ENCODE data around the gene PCDHB4.
"Not testable (repeated sequence)": the region's sequence is repeated elsewhere in the genome, so short reads cannot be mapped to it uniquely, and the experiment has no call there.

Gene PCDHB4

GRCh38 chr5:141121563-141121962 is at the start of gene PCDHB4:
Gene PCDHB4 (plus strand): TSS chr5:141121818. CDS start chr5:141121999, 181 bp downstream.
- DNase-seq = no peak

- DNase-seq = no peak
Observed at GRCh38 chr5:141077826-141078225, 43.8 kb upstream of the PCDHB4 start.

- DNase-seq = no peak
Observed at GRCh38 chr5:141082228-141082627, 39.4 kb upstream of the PCDHB4 start.

- DNase-seq = peak; percentile 29
Observed at GRCh38 chr5:141084487-141084989, 37.1 kb upstream of the PCDHB4 start.

DNA sequence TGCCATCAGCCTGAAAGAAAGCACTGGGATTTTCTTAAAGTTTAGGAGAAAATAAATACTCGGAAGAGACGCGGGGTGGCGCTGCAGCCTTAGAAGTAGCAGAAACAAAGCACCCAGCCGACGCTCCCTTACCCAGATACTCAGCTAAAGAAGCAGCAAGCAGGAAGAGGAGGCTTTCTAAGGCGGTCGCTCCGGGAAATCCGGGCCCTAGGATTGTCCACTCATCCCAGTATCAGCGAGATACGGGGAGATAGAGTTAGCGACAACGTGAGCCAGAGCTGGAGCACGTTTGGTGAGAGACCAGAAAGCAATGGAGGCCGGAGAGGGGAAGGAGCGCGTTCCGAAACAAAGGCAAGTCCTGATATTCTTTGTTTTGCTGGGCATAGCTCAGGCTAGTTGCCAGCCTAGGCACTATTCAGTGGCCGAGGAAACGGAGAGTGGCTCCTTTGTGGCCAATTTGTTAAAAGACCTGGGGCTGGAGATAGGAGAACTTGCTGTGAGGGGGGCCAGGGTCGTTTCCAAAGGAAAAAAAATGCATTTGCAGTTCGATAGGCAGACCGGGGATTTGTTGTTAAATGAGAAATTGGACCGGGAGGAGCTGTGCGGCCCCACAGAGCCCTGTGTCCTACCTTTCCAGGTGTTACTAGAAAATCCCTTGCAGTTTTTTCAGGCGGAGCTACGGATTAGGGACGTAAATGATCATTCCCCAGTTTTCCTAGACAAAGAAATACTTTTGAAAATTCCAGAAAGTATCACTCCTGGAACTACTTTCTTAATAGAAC is 26.9 kb upstream of the PCDHB4 start, which contains the start of gene PCDHB2:
TSS of gene PCDHB2 (plus strand) at position 135 of the 782 bp plus-strand sequence. CDS start at position 311, 176 bp downstream.
- DNase-seq = peak; percentile 22

GRCh38 chr5:141095263-141095641 is 26.4 kb upstream of the PCDHB4 start:
- no peak for DNase-seq

DNA sequence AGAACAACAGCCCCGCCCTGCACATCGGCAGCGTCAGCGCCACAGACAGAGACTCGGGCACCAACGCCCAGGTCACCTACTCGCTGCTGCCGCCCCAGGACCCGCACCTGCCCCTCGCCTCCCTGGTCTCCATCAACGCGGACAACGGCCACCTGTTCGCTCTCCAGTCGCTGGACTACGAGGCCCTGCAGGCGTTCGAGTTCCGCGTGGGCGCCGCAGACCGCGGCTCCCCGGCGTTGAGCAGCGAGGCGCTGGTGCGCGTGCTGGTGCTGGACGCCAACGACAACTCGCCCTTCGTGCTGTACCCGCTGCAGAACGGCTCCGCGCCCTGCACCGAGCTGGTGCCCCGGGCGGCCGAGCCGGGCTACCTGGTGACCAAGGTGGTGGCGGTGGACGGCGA is 25.4 kb upstream of the PCDHB4 start:
- not testable (repeated sequence) for DNase-seq

GRCh38 chr5:141096586-141096985 is 25.0 kb upstream of the PCDHB4 start:
- not testable (repeated sequence) for DNase-seq

DNA sequence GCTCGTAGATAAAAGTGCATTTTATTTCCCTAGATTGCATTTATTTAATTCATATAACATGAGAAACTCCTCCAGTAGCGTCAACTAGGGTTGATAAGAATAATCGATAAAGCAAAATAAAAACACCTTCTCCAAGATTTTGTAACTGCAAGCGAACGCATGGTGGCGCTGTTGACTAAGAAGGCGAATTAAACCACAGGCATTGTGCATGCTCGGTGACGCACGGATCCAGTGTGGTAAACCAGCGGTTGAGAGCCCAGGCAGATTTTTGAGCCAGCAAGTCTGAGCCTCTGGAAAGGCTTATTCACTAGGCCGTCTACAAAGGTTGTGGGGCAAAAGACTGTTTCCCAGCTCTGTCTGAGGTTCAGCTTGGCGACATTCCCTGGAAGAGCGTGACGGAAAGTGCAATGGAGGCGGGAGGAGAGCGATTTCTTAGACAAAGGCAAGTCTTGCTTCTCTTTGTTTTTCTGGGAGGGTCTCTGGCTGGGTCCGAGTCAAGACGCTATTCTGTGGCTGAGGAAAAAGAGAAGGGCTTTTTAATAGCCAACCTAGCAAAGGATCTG is 21.3 kb upstream of the PCDHB4 start, which contains the start of gene PCDHB3:
TSS of gene PCDHB3 (plus strand) at position 231 of the 563 bp plus-strand sequence. CDS start at position 408, 177 bp downstream.
- DNase-seq = no peak

DNA sequence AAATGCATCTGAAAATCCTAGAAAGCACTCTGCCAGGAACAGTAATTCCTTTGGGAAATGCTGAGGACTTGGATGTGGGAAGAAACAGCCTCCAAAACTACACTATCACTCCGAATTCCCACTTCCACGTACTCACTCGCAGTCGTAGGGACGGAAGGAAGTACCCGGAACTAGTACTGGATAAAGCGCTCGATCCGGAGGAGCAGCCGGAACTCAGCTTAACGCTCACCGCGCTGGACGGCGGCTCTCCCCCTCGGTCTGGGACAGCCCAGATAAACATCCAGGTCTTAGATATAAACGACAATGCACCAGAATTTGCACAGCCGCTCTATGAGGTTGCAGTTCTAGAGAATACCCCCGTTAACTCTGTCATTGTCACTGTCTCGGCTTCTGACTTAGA is 20.6 kb upstream of the PCDHB4 start:
- DNase-seq = no peak

- not testable (repeated sequence) for DNase-seq
Observed at GRCh38 chr5:141102070-141102469, 19.5 kb upstream of the PCDHB4 start.

GRCh38 chr5:141102471-141102870 is 19.1 kb upstream of the PCDHB4 start:
- DNase-seq = not testable (repeated sequence)

DNA sequence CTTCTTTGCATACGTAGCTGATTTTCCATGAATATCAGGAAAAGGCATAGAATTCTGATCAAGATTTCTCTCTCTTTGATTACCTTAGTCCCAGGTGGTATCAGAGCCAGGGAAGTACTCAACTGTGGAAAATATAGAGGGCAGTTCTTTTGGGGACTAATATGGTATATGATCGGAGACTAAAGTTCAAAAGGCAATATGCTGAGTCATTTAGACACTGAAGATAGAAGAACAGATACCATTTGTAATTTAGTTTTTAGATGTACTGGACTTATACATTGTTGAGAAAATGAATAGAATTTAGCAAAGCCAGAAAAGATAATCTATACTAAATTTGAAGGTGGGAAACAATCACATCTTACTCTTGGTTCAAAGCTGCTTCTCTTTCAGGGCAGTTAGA is 16.3 kb upstream of the PCDHB4 start:
- DNase-seq = no peak

DNA sequence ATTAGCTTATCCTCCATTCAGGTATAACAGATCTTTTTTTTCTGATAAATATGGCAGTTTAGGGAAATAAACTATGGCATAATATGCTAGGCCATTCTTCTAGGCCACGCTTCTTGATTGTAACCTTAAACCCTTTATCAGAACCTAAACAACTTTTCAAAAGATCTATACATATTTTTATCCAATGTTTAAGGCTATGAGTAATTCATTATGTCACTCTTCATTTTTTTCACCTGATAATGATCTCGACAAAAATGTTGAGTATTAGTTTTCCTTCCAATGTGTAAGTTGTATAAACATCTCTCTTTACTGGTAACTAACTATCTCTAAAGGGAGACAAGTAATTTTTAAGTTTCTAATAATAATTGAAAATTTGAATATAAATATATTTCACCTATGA is 2.4 kb upstream of the PCDHB4 start:
- DNase-seq = no peak

GRCh38 chr5:141121985-141122384 is 367 bp downstream of the PCDHB4 start:
- DNase-seq = no peak

DNA sequence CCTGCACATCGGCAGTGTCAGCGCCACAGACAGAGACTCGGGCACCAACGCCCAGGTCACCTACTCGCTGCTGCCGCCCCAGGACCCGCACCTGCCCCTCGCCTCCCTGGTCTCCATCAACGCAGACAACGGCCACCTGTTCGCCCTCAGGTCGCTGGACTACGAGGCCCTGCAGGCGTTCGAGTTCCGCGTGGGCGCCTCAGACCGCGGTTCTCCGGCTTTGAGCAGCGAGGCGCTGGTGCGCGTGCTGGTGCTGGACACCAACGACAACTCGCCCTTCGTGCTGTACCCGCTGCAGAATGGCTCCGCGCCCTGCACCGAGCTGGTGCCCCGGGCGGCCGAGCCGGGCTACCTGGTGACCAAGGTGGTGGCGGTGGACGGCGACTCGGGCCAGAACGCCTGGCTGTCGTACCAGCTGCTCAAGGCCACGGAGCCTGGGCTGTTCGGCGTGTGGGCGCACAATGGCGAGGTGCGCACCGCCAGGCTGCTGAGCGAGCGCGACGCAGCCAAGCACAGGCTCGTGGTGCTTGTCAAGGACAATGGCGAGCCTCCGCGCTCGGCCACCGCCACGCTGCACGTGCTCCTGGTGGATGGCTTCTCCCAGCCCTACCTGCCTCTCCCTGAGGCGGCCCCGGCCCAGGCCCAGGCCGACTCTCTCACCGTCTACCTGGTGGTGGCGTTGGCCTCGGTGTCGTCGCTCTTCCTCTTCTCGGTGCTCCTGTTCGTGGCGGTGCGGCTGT is 1.9 kb downstream of the PCDHB4 start:
- not testable (repeated sequence) for DNase-seq

DNA sequence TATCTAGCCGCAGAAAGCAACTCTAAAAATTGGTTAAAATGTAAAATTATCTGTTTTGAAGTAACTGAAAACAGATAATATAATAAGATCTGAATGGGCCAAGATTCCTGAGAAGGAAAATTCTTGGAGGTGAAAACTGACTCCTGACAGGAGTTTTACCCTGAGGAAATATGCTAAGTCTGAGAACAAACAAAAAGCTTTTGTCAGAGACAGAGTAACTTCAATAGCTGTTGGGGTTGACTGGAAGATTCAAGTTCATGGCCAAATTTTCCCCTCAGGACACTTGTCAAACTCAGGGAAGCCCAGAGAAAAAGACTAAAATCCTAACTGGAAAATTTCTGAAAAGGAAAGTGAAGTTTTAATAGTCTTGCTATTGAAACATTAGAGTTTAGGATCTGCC is 5.7 kb downstream of the PCDHB4 start:
- DNase-seq = no peak

- no peak for DNase-seq
Observed at GRCh38 chr5:141135030-141135717, 13.6 kb downstream of the PCDHB4 start, which contains the start of gene PCDHB5. Gene PCDHB5 (plus strand): TSS chr5:141135206. CDS start chr5:141135435, 229 bp downstream.

- DNase-seq = no peak
Observed at GRCh38 chr5:141135718-141136266, 14.2 kb downstream of the PCDHB4 start.

GRCh38 chr5:141137346-141137745 is 15.7 kb downstream of the PCDHB4 start:
- DNase-seq = not testable (repeated sequence)

DNA sequence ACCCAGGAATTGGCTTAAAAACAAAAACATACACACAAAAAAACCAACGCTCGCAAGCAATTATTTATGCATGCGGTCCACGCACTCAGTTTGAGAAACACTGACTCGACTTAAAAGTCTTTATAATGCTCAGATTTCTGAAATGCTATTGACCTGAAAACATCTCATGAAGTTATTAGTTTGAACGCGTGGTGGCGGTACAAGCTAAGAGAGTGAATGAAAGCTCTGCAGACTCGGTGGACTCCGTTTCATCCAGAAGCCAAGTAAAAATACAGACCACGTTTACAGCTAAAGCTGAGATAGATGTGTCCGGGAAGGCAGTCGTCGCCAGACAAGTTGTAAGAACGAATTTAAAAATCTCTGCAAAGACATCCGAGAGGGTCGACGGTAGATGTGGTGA is 28.2 kb downstream of the PCDHB4 start, which contains the start of gene PCDHB6:
TSS of gene PCDHB6 (plus strand) at position 246 of the 400 bp plus-strand sequence. CDS start 201 bp downstream, outside the sequence.
- DNase-seq = no peak
